HG02763 (cell line): ENCODE data around the gene ICAM4.
A peak's percentile ranks its signal among the peaks of the same experiment; 100 is the strongest.
"Not testable (repeated sequence)": the region's sequence is repeated elsewhere in the genome, so short reads cannot be mapped to it uniquely, and the experiment has no call there.

Experiments
- ATAC-seq: cut with Tn5 transposase; IDR thresholded peaks from one replicate; pipeline ENCODE4 v1.9.1; 2021; ENCODE audit warnings: mild to moderate bottlenecking, moderate library complexity; ENCODE audit not compliant: unreplicated experiment

The ICAM4 gene

GRCh38 chr19:10268071-10268470, 18.7 kb upstream of the ICAM4 start:
- ATAC-seq, result no peak

GRCh38 chr19:10269333-10270179, 17.2 kb upstream of the ICAM4 start:
- no peak for ATAC-seq

DNA sequence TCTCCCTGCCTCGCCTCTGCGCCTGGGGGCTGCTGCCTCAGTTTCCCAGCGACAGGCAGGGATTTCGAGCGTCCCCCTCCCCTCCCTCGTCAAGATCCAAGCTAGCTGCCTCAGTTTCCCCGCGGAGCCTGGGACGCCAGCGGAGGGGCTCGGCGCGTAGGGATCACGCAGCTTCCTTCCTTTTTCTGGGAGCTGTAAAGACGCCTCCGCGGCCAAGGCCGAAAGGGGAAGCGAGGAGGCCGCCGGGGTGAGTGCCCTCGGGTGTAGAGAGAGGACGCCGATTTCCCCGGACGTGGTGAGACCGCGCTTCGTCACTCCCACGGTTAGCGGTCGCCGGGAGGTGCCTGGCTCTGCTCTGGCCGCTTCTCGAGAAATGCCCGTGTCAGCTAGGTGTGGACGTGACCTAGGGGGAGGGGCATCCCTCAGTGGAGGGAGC, 16.6 kb upstream of the ICAM4 start:
- ATAC-seq, result peak; percentile 41

GRCh38 chr19:10270616-10271394, 15.9 kb upstream of the ICAM4 start, which contains the start of gene ICAM1:
ICAM1 (plus strand) TSS chr19:10271120; CDS start chr19:10271160, 40 bp downstream.
- ATAC-seq, result peak; percentile 53

DNA sequence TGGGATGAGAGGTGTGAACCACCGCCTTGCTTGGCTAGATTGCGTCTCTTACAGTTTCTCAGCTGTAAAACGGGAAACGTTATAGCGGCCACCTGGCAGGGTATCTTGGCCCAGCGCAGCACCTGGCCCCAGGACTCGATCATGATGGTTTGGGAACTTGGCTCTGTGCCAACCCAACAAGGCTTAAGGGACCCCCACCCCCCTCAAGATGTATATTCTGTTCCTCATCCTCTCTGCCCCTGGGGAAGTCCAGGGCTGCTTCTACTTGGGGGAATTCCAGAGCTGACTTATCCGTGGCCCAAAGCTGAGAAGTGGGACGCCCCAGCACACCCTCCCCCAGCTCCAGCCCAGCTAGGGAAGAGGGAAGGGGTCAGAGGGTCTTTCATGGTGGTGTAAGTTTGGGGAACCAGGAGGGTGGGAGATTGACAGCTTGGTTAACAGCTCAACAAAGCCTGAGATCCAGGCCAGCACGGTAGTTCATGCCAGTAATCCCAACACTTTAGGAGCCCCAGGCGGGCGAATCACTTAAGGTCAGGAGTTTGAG, 15.1 kb upstream of the ICAM4 start:
- ATAC-seq, result peak; percentile 4

- no peak for ATAC-seq
Observed at GRCh38 chr19:10274589-10274988, 12.2 kb upstream of the ICAM4 start.

DNA sequence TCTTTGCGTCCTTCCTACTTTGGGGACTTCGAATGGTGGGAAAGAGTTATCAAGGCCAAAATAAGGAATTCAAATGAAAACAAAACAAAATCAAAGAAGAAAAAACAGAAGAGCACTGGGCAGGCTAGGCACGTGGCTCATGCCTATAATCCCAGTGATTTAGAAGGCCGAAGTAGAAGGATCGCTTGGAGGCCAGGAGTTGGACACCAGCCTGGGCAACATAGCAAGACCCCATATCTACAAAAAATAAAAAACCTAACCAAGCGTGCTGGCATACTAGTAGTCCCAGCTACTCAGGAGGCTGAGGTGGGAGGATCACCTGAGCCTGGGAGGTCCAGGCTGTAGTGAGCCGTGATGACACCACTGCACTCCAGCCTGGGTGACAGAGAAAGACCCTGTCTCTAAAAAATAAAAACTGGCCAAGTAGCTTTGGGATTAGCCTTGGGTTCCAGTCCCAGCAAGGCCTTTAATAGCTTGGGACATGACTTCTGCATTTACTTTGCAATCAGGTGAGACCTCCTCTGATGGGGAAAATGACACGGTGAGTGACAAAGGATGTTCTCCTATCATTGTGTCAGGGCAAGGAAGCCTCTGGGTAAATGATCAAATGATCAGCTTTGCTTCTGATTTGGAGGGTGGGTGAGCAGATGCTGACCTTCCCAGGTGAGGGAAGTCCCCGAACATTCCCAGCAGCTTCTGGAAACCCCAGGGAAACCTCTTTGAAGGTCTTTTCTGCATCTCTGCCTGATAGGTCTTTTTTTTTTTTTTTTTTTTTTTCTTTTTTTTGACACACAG, 8.8 kb upstream of the ICAM4 start:
- ATAC-seq, result no peak

DNA sequence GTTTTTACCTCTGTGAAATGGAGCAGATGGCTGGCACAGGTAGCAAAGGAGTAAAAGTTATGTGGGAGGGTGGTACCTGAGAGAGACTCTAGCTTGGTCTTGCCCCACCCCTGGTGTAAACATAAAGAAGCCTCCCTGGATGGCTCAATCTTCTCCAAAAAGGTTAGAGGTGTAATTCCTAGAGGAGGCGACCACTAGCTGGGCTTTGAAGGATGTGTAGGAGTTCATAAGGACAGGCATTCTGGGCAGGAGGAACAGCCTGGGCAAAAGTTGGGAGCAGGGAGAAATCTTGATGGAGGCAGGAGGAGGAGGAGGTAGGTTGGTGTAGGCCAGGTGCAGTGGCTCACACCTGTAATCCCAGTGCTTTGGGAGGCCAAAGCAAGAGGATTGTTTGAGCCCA, 7.8 kb upstream of the ICAM4 start:
- ATAC-seq, result no peak

GRCh38 chr19:10279737-10280442, 6.9 kb upstream of the ICAM4 start:
- ATAC-seq, result no peak

- not testable (repeated sequence) for ATAC-seq
Observed at GRCh38 chr19:10282043-10282442, 4.7 kb upstream of the ICAM4 start.

DNA sequence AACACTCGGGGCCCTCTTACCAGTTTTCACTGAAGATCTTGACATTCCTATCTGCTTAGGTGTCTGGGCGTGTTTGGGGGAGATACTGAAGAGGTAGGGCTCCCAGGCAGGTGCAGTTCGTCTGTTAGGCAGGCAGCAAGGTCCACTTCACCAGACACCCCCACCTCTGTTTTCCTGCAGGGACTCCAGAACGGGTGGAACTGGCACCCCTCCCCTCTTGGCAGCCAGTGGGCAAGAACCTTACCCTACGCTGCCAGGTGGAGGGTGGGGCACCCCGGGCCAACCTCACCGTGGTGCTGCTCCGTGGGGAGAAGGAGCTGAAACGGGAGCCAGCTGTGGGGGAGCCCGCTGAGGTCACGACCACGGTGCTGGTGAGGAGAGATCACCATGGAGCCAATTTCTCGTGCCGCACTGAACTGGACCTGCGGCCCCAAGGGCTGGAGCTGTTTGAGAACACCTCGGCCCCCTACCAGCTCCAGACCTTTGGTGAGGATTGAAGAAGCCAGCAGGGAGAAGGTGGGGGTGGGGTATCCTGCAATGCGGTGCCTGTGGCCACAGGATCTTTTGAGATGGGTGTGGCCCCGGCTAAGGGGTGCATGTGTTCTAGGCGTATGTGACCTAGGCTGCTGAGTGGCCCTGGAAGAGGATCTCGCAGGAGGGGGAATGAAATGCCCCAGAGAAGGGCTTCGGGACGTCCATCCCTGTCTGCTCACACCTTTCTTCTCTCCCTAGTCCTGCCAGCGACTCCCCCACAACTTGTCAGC, 3.3 kb upstream of the ICAM4 start:
- ATAC-seq, result no peak

GRCh38 chr19:10284065-10284959, 2.4 kb upstream of the ICAM4 start:
- ATAC-seq, result no peak

GRCh38 chr19:10284960-10285278, 1.8 kb upstream of the ICAM4 start:
- no peak for ATAC-seq

- ATAC-seq, result no peak
Observed at GRCh38 chr19:10285393-10285792, 1.4 kb upstream of the ICAM4 start.

DNA sequence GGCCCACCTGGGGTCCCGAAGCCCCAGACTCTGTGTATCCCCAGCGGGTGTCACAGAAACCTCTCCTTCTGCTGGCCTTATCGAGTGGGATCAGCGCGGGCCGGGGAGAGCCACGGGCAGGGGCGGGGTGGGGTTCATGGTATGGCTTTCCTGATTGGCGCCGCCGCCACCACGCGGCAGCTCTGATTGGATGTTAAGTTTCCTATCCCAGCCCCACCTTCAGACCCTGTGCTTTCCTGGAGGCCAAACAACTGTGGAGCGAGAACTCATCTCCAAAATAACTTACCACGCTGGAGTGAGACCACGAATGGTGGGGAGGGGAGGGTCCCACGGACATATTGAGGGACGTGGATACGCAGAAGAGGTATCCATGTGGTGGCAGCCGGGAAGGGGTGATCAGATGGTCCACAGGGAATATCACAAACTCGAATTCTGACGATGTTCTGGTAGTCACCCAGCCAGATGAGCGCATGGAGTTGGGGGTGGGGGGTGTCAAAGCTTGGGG, 2.0 kb downstream of the ICAM4 start:
- no peak for ATAC-seq

DNA sequence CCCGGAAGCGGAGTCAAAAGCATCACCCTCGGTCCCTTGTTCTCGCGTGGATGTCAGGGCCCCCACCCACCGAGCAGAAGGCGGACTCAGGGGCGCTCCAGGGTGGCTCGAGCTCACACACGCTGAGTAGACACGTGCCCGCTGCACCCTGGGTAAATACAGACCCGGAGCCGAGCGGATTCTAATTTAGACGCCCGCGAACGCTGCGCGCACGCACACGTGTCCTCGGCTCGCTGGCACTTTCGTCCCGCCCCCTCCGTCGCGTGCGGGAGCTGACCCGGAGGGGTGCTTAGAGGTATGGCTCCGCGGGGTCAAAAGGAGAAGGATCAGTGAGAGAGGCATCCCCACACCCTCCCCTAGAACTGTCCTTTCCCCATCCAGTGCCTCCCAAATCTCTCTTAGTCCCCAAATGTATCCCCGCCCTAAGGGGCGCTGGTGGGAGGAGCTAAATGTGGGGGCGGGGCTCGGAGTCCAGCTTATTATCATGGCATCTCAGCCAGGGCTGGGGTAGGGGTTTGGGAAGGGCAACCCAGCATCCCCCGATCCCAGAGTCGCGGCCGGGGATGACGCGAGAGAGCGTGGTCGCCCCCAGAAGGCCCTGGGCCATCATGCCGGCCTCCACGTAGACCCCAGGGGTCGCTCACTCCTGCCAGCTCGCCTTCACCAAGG, 2.5 kb downstream of the ICAM4 start:
- ATAC-seq, result no peak

GRCh38 chr19:10289836-10290356, 3.1 kb downstream of the ICAM4 start, which contains the start of gene ICAM5:
ICAM5 (plus strand) TSS chr19:10289952; CDS start chr19:10290044, 92 bp downstream.
- no peak for ATAC-seq
